ENCODE measurements around the gene LEFTY2. TPM values are rescaled to one million over a fixed set of nuclear protein-coding genes. Genes with fewer than 3 reads are reported as not detected.
"Not testable (repeated sequence)": the region's sequence is repeated elsewhere in the genome, so short reads cannot be mapped to it uniquely, and the experiment has no call there.

LEFTY2 gene
- polyA plus RNA-seq, 1 of the 3 experiments (the other 2 are of a cell fraction): not detected

- H3K9me2 ChIP-seq; H3F3A ChIP-seq (replicated peaks; ENCODE audit: insufficient read depth); H3K9me3 ChIP-seq; H2AFZ ChIP-seq (ENCODE audit: low read depth); DNase-seq; H3K27me3 ChIP-seq (ENCODE audit: insufficient read depth); H3K36me3 ChIP-seq (replicated peaks in 1 of 2; ENCODE audit: control insufficient read depth in 1 of 2, insufficient read depth in 2 of 2, low read length in 1 of 2); H3K27ac ChIP-seq (ENCODE audit: low read depth in 2 of 2, low read length in 1 of 2); POLR2A ChIA-PET; H3K9ac ChIP-seq; H3K4me3 ChIP-seq (ENCODE audit: low read depth in 2 of 2, low read length in 1 of 2); H3K4me2 ChIP-seq; H4K20me1 ChIP-seq (ENCODE audit: insufficient read depth); H3K79me2 ChIP-seq (ENCODE audit: insufficient read depth): not testable (repeated sequence)
- CTCF ChIA-PET: interaction anchor here (2.9 kb wide), 1 partner anchor 464 kb away, joined by 15 read pairs; no protein-coding TSS in a partner anchor
- 90% methylated on average over 7 of the region's 69 CpGs for WGBS (ENCODE audit: low lambda C conversion rate)
- peaks cover 0 to 19% of the 10 kb centered on the region in 2 experiments; a peak in 1 of 4 replicates for H3K4me1 ChIP-seq (ENCODE audit: control insufficient read depth in 1 of 2, insufficient read depth in 2 of 2, low read depth in 1 of 2, low read length in 1 of 2)
Observed at GRCh38 chr1:225939097-225939938, 1.7 kb downstream of the LEFTY2 start.

GRCh38 chr1:225937048-225937968, 3.7 kb downstream of the LEFTY2 start:
- no peaks in the 10 kb centered on the region for H3K36me3 ChIP-seq (replicated peaks in 1 of 2; ENCODE audit: control insufficient read depth in 1 of 2, insufficient read depth in 2 of 2, low read length in 1 of 2)
- no peak overlapping the region for H2AFZ ChIP-seq (ENCODE audit: low read depth)
- H3K79me2 ChIP-seq (ENCODE audit: insufficient read depth): no peaks in the 10 kb centered on the region
- no peak overlapping the region for H3K4me3 ChIP-seq (ENCODE audit: low read depth in 2 of 2, low read length in 1 of 2)
- TF ChIP-seq RXRA (IDR thresholded peaks at IDR 0.05; ENCODE audit: borderline replicate concordance, low read depth) (no peak), USF1 (IDR thresholded peaks at IDR 0.05; ENCODE audit: borderline replicate concordance, low read depth) (no peak), RAD21 (IDR thresholded peaks at IDR 0.05; ENCODE audit: low read length) (no peak)
- H4K20me1 ChIP-seq (ENCODE audit: insufficient read depth): no peaks in the 10 kb centered on the region
- no peak overlapping the region for H3K27ac ChIP-seq (ENCODE audit: low read depth in 2 of 2, low read length in 1 of 2)
- 93% methylated on average over 17 of the region's 21 CpGs for WGBS (ENCODE audit: low lambda C conversion rate)
- H3K9me2 ChIP-seq: no peaks in the 10 kb centered on the region
- CTCF ChIA-PET: interaction anchor here (0.6 to 2.7 kb wide), 6 partner anchors 24 to 463 kb away, joined by 3 to 12 read pairs (median 4); no protein-coding TSS in a partner anchor
- H3K4me2 ChIP-seq: no peak overlapping the region
- H3K9me3 ChIP-seq: no peaks in the 10 kb centered on the region
- no peak for DNase-seq
- POLR2A ChIA-PET: no interaction called here
- no peaks in the 10 kb centered on the region for H3F3A ChIP-seq (replicated peaks; ENCODE audit: insufficient read depth)
- no peak overlapping the region for H3K9ac ChIP-seq
- peaks cover 0 to 19% of the 10 kb centered on the region in 2 experiments; a peak in 1 of 4 replicates for H3K4me1 ChIP-seq (ENCODE audit: control insufficient read depth in 1 of 2, insufficient read depth in 2 of 2, low read depth in 1 of 2, low read length in 1 of 2)
- H3K27me3 ChIP-seq (ENCODE audit: insufficient read depth): no peaks in the 10 kb centered on the region

GRCh38 chr1:225936523-225936922, 4.5 kb downstream of the LEFTY2 start:
- Histone ChIP-seq H3K36me3 (replicated peaks in 1 of 2; ENCODE audit: control insufficient read depth in 1 of 2, insufficient read depth in 2 of 2, low read length in 1 of 2) (no peaks in the 10 kb centered on the region), H2AFZ (ENCODE audit: low read depth) (no peak overlapping the region), H3K9me2 (no peaks in the 10 kb centered on the region), H4K20me1 (ENCODE audit: insufficient read depth) (no peaks in the 10 kb centered on the region), H3K79me2 (ENCODE audit: insufficient read depth) (no peaks in the 10 kb centered on the region), H3K27me3 (ENCODE audit: insufficient read depth) (no peaks in the 10 kb centered on the region), H3K4me3 (ENCODE audit: low read depth in 2 of 2, low read length in 1 of 2) (no peak overlapping the region), H3F3A (replicated peaks; ENCODE audit: insufficient read depth) (no peaks in the 10 kb centered on the region), H3K4me2 (no peak overlapping the region), H3K9ac (no peak overlapping the region), H3K4me1 (ENCODE audit: control insufficient read depth in 1 of 2, insufficient read depth in 2 of 2, low read depth in 1 of 2, low read length in 1 of 2) (peaks cover 0 to 15% of the 10 kb centered on the region in 2 experiments; a peak in 1 of 4 replicates), H3K9me3 (no peaks in the 10 kb centered on the region), H3K27ac (ENCODE audit: low read depth in 2 of 2, low read length in 1 of 2) (no peak overlapping the region)
- ChIA-PET CTCF (interaction anchor here (0.6 to 2.7 kb wide), 3 partner anchors 25 to 462 kb away, joined by 3 to 12 read pairs (median 3); no protein-coding TSS in a partner anchor), POLR2A (no interaction called here)
- 89% methylated on average over 3 of the region's 3 CpGs for WGBS (ENCODE audit: low lambda C conversion rate)
- no peak for DNase-seq
- TF ChIP-seq SMC3 (IDR thresholded peaks at IDR 0.05; ENCODE audit: low read depth, low read length) (no peak), ZBTB33 (IDR thresholded peaks at IDR 0.05; ENCODE audit: borderline replicate concordance, low read depth) (no peak), EP300 (IDR thresholded peaks at IDR 0.05; ENCODE audit: borderline replicate concordance in 1 of 2, low read depth in 1 of 2, low read length in 1 of 2) (no peak), PBX3 (IDR thresholded peaks at IDR 0.05) (no peak), NRF1 (IDR thresholded peaks at IDR 0.05; ENCODE audit: low read depth, low read length) (no peak), MAX (IDR thresholded peaks at IDR 0.05; ENCODE audit: low read depth) (no peak), USF2 (IDR thresholded peaks at IDR 0.05; ENCODE audit: borderline replicate concordance, low read depth, low read length) (no peak)

Data from SK-N-SH (cell line).